Measurements from ENCODE around the gene TNFAIP1. TPM values are rescaled to one million over a fixed set of nuclear protein-coding genes. Genes with fewer than 3 reads are reported as not detected.

The TNFAIP1 gene
- total RNA-seq, 1 experiment from 2014 or later = 21.3 TPM

DNA sequence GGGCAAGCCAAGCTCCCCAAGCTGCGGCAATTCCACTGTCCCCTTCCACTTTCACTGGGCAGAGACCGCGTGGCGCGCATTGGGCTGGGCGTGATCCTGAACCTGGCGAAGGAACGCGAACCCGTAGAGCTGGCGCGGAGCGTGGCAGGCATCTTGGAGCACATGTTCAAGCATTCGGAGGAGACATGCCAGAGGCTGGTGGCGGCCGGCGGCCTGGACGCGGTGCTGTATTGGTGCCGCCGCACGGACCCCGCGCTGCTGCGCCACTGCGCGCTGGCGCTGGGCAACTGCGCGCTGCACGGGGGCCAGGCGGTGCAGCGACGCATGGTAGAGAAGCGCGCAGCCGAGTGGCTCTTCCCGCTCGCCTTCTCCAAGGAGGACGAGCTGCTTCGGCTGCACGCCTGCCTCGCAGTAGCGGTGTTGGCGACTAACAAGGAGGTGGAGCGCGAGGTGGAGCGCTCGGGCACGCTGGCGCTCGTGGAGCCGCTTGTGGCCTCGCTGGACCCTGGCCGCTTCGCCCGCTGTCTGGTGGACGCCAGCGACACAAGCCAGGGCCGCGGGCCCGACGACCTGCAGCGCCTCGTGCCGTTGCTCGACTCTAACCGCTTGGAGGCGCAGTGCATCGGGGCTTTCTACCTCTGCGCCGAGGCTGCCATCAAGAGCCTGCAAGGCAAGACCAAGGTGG is 45.7 kb downstream of the TNFAIP1 start (continued):
- no peak for TF ChIP-seq FOXJ3 (CRISPR knock-in tag; IDR thresholded peaks at IDR 0.05; ENCODE audit: borderline replicate concordance)
- TF ChIP-seq RORB (CRISPR knock-in tag; IDR thresholded peaks at IDR 0.05) = no peak
- peak; percentile 81 for TF ChIP-seq SMAD4 (CRISPR knock-in tag; IDR thresholded peaks at IDR 0.05)
- TF ChIP-seq ZNF317 (CRISPR knock-in tag; IDR thresholded peaks at IDR 0.05; ENCODE audit: borderline replicate concordance, low read depth) = no peak
- TF ChIP-seq ATF1 (CRISPR knock-in tag; IDR thresholded peaks at IDR 0.05) = peak; percentile 49; the same call in 1 of the 2 replicates
- TF ChIP-seq, protein P1, sequence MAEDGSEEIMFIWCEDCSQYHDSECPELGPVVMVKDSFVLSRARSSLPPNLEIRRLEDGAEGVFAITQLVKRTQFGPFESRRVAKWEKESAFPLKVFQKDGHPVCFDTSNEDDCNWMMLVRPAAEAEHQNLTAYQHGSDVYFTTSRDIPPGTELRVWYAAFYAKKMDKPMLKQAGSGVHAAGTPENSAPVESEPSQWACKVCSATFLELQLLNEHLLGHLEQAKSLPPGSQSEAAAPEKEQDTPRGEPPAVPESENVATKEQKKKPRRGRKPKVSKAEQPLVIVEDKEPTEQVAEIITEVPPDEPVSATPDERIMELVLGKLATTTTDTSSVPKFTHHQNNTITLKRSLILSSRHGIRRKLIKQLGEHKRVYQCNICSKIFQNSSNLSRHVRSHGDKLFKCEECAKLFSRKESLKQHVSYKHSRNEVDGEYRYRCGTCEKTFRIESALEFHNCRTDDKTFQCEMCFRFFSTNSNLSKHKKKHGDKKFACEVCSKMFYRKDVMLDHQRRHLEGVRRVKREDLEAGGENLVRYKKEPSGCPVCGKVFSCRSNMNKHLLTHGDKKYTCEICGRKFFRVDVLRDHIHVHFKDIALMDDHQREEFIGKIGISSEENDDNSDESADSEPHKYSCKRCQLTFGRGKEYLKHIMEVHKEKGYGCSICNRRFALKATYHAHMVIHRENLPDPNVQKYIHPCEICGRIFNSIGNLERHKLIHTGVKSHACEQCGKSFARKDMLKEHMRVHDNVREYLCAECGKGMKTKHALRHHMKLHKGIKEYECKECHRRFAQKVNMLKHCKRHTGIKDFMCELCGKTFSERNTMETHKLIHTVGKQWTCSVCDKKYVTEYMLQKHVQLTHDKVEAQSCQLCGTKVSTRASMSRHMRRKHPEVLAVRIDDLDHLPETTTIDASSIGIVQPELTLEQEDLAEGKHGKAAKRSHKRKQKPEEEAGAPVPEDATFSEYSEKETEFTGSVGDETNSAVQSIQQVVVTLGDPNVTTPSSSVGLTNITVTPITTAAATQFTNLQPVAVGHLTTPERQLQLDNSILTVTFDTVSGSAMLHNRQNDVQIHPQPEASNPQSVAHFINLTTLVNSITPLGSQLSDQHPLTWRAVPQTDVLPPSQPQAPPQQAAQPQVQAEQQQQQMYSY (CRISPR knock-in tag; IDR thresholded peaks at IDR 0.05) = no peak
- TF ChIP-seq, protein P2, sequence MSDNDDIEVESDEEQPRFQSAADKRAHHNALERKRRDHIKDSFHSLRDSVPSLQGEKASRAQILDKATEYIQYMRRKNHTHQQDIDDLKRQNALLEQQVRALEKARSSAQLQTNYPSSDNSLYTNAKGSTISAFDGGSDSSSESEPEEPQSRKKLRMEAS (CRISPR knock-in tag; IDR thresholded peaks at IDR 0.05) = peak; percentile 98
- TF ChIP-seq NR1H2 (CRISPR knock-in tag; IDR thresholded peaks at IDR 0.05) = no peak
- TF ChIP-seq, protein P3, sequence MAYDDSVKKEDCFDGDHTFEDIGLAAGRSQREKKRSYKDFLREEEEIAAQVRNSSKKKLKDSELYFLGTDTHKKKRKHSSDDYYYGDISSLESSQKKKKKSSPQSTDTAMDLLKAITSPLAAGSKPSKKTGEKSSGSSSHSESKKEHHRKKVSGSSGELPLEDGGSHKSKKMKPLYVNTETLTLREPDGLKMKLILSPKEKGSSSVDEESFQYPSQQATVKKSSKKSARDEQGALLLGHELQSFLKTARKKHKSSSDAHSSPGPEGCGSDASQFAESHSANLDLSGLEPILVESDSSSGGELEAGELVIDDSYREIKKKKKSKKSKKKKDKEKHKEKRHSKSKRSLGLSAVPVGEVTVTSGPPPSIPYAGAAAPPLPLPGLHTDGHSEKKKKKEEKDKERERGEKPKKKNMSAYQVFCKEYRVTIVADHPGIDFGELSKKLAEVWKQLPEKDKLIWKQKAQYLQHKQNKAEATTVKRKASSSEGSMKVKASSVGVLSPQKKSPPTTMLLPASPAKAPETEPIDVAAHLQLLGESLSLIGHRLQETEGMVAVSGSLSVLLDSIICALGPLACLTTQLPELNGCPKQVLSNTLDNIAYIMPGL (CRISPR knock-in tag; IDR thresholded peaks at IDR 0.05) = peak; percentile 95
- TF ChIP-seq ESRRA (CRISPR knock-in tag; IDR thresholded peaks at IDR 0.05; ENCODE audit: borderline replicate concordance) = 0 out of 2 replicates have a peak, but pooled peaks have one; percentile 24
- TF ChIP-seq, protein P4, sequence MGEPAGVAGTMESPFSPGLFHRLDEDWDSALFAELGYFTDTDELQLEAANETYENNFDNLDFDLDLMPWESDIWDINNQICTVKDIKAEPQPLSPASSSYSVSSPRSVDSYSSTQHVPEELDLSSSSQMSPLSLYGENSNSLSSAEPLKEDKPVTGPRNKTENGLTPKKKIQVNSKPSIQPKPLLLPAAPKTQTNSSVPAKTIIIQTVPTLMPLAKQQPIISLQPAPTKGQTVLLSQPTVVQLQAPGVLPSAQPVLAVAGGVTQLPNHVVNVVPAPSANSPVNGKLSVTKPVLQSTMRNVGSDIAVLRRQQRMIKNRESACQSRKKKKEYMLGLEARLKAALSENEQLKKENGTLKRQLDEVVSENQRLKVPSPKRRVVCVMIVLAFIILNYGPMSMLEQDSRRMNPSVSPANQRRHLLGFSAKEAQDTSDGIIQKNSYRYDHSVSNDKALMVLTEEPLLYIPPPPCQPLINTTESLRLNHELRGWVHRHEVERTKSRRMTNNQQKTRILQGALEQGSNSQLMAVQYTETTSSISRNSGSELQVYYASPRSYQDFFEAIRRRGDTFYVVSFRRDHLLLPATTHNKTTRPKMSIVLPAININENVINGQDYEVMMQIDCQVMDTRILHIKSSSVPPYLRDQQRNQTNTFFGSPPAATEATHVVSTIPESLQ (CRISPR knock-in tag; IDR thresholded peaks at IDR 0.05) = no peak
- TF ChIP-seq, protein P5, sequence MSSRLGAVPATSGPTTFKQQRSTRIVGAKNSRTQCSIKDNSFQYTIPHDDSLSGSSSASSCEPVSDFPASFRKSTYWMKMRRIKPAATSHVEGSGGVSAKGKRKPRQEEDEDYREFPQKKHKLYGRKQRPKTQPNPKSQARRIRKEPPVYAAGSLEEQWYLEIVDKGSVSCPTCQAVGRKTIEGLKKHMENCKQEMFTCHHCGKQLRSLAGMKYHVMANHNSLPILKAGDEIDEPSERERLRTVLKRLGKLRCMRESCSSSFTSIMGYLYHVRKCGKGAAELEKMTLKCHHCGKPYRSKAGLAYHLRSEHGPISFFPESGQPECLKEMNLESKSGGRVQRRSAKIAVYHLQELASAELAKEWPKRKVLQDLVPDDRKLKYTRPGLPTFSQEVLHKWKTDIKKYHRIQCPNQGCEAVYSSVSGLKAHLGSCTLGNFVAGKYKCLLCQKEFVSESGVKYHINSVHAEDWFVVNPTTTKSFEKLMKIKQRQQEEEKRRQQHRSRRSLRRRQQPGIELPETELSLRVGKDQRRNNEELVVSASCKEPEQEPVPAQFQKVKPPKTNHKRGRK (CRISPR knock-in tag; IDR thresholded peaks at IDR 0.05; ENCODE audit: borderline replicate concordance) = no peak
- TF ChIP-seq, protein P6, sequence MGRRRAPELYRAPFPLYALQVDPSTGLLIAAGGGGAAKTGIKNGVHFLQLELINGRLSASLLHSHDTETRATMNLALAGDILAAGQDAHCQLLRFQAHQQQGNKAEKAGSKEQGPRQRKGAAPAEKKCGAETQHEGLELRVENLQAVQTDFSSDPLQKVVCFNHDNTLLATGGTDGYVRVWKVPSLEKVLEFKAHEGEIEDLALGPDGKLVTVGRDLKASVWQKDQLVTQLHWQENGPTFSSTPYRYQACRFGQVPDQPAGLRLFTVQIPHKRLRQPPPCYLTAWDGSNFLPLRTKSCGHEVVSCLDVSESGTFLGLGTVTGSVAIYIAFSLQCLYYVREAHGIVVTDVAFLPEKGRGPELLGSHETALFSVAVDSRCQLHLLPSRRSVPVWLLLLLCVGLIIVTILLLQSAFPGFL (CRISPR knock-in tag; IDR thresholded peaks at IDR 0.05; ENCODE audit: borderline replicate concordance) = no peak
- TF ChIP-seq JUN (CRISPR knock-in tag; IDR thresholded peaks at IDR 0.05) = peak; percentile 71; the same call in 1 of the 2 replicates
- peak; percentile 48; the same call in 1 of the 2 replicates for TF ChIP-seq FOXK1 (CRISPR knock-in tag; IDR thresholded peaks at IDR 0.05)
- 0 out of 2 replicates have a peak, but pooled peaks have one; percentile 52 for TF ChIP-seq NFE2L1 (CRISPR knock-in tag; IDR thresholded peaks at IDR 0.05)
- 0 out of 2 replicates have a peak, but pooled peaks have one; percentile 48 for TF ChIP-seq ZNF219 (CRISPR knock-in tag; IDR thresholded peaks at IDR 0.05; ENCODE audit: borderline replicate concordance)
- TF ChIP-seq EMX1 (CRISPR knock-in tag; IDR thresholded peaks at IDR 0.05) = no peak
- peak; percentile 85 for TF ChIP-seq TP53 (CRISPR knock-in tag; IDR thresholded peaks at IDR 0.05)
- TF ChIP-seq RELA (CRISPR knock-in tag; IDR thresholded peaks at IDR 0.05; ENCODE audit: borderline replicate concordance) = no peak
- no peak for TF ChIP-seq CREM (CRISPR knock-in tag; IDR thresholded peaks at IDR 0.05)
- TF ChIP-seq NR3C1 (CRISPR knock-in tag; conservative IDR thresholded peaks at IDR 0.05; ENCODE audit: low read depth) = no peak
- no peak for TF ChIP-seq CBFB (CRISPR knock-in tag; IDR thresholded peaks at IDR 0.05; ENCODE audit: low read depth)
- TF ChIP-seq, protein P7, sequence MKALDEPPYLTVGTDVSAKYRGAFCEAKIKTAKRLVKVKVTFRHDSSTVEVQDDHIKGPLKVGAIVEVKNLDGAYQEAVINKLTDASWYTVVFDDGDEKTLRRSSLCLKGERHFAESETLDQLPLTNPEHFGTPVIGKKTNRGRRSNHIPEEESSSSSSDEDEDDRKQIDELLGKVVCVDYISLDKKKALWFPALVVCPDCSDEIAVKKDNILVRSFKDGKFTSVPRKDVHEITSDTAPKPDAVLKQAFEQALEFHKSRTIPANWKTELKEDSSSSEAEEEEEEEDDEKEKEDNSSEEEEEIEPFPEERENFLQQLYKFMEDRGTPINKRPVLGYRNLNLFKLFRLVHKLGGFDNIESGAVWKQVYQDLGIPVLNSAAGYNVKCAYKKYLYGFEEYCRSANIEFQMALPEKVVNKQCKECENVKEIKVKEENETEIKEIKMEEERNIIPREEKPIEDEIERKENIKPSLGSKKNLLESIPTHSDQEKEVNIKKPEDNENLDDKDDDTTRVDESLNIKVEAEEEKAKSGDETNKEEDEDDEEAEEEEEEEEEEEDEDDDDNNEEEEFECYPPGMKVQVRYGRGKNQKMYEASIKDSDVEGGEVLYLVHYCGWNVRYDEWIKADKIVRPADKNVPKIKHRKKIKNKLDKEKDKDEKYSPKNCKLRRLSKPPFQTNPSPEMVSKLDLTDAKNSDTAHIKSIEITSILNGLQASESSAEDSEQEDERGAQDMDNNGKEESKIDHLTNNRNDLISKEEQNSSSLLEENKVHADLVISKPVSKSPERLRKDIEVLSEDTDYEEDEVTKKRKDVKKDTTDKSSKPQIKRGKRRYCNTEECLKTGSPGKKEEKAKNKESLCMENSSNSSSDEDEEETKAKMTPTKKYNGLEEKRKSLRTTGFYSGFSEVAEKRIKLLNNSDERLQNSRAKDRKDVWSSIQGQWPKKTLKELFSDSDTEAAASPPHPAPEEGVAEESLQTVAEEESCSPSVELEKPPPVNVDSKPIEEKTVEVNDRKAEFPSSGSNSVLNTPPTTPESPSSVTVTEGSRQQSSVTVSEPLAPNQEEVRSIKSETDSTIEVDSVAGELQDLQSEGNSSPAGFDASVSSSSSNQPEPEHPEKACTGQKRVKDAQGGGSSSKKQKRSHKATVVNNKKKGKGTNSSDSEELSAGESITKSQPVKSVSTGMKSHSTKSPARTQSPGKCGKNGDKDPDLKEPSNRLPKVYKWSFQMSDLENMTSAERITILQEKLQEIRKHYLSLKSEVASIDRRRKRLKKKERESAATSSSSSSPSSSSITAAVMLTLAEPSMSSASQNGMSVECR (CRISPR knock-in tag; IDR thresholded peaks at IDR 0.05; ENCODE audit: borderline replicate concordance) = peak; percentile 87; the same call in 1 of the 2 replicates

Data from WTC11 (cell line).